ENCODE data around the gene ADGRB3. TPM values are rescaled to one million over a fixed set of nuclear protein-coding genes. Genes with fewer than 3 reads are reported as not detected.

Gene ADGRB3
- total RNA-seq, 3 donors from 2014 or later: 1.1 to 2.3 (median 1.2) TPM

- Histone ChIP-seq H3K4me3 (no peak overlapping the region), H3K27me3 (no peaks in the 10 kb centered on the region), H3K36me3 (no peaks in the 10 kb centered on the region), H3K27ac (no peak overlapping the region), H3K9me3 (no peaks in the 10 kb centered on the region), H3K4me1 (no peaks in the 10 kb centered on the region)
- DNase-seq (ENCODE audit: low spot score in 2 of 2): no peak
- TF ChIP-seq, protein P1, sequence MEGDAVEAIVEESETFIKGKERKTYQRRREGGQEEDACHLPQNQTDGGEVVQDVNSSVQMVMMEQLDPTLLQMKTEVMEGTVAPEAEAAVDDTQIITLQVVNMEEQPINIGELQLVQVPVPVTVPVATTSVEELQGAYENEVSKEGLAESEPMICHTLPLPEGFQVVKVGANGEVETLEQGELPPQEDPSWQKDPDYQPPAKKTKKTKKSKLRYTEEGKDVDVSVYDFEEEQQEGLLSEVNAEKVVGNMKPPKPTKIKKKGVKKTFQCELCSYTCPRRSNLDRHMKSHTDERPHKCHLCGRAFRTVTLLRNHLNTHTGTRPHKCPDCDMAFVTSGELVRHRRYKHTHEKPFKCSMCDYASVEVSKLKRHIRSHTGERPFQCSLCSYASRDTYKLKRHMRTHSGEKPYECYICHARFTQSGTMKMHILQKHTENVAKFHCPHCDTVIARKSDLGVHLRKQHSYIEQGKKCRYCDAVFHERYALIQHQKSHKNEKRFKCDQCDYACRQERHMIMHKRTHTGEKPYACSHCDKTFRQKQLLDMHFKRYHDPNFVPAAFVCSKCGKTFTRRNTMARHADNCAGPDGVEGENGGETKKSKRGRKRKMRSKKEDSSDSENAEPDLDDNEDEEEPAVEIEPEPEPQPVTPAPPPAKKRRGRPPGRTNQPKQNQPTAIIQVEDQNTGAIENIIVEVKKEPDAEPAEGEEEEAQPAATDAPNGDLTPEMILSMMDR (IDR thresholded peaks at IDR 0.05): no peak
- TF ChIP-seq POLR2AphosphoS5 (IDR thresholded peaks at IDR 0.05): no peak
- no peak for TF ChIP-seq POLR2A (IDR thresholded peaks at IDR 0.05)
- intact Hi-C loops (cut with DNase I; ENCODE audit: low total_unique reads): no loop called here
These were observed 123.5 kb downstream of the ADGRB3 start for GRCh38 chr6:68758559-68758958.

DNA sequence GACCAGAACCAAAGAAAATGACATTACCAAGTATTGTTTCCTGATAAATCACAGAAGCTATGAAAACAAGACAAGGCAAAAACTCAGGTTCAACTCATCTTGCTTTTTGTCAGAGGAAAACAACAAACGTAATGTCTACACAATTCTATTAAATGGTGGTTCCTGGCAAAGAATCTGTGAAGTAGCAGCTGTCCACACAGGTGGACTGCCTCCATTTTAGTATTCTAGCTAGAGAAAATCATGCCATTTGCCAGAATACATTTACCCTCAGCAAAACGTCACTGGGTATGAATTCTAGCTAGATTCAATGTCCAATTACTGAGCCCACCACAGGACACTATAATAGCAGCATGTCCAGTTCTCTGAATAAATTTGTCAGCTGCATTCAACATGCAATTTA lies 125.4 kb downstream of the ADGRB3 start:
- Histone ChIP-seq H3K9me3 (no peaks in the 10 kb centered on the region), H3K4me3 (no peak overlapping the region), H3K4me1 (no peaks in the 10 kb centered on the region), H3K27me3 (no peaks in the 10 kb centered on the region), H3K27ac (no peak overlapping the region), H3K36me3 (no peaks in the 10 kb centered on the region)
- no peak for DNase-seq (ENCODE audit: low spot score in 2 of 2)
- intact Hi-C loops (cut with DNase I; ENCODE audit: low total_unique reads): no loop called here
- TF ChIP-seq POLR2AphosphoS5 (IDR thresholded peaks at IDR 0.05) (no peak), POLR2A (IDR thresholded peaks at IDR 0.05) (no peak)
- TF ChIP-seq, protein P1 (IDR thresholded peaks at IDR 0.05): no peak

GRCh38 chr6:68760941-68761676 lies 126.0 kb downstream of the ADGRB3 start:
- Histone ChIP-seq H3K4me1 (no peaks in the 10 kb centered on the region), H3K9me3 (no peaks in the 10 kb centered on the region), H3K36me3 (no peaks in the 10 kb centered on the region), H3K4me3 (no peak overlapping the region), H3K27me3 (no peaks in the 10 kb centered on the region), H3K27ac (no peak overlapping the region)
- TF ChIP-seq, protein P1 (IDR thresholded peaks at IDR 0.05): no peak
- TF ChIP-seq POLR2AphosphoS5 (IDR thresholded peaks at IDR 0.05) (no peak), POLR2A (IDR thresholded peaks at IDR 0.05) (no peak)
- DNase-seq (ENCODE audit: low spot score in 2 of 2): no peak
- intact Hi-C loops (cut with DNase I; ENCODE audit: low total_unique reads): no loop called here

- no peak for DNase-seq (ENCODE audit: low spot score in 2 of 2)
- Histone ChIP-seq H3K4me1 (no peaks in the 10 kb centered on the region), H3K36me3 (no peaks in the 10 kb centered on the region), H3K27me3 (no peaks in the 10 kb centered on the region), H3K4me3 (no peak overlapping the region), H3K27ac (no peak overlapping the region), H3K9me3 (no peaks in the 10 kb centered on the region)
- TF ChIP-seq, protein P1 (IDR thresholded peaks at IDR 0.05): no peak
- TF ChIP-seq POLR2A (IDR thresholded peaks at IDR 0.05): no peak
- TF ChIP-seq POLR2AphosphoS5 (IDR thresholded peaks at IDR 0.05): no peak
- intact Hi-C loops (cut with DNase I; ENCODE audit: low total_unique reads): no loop called here
These were observed 126.9 kb downstream of the ADGRB3 start for GRCh38 chr6:68761985-68762384.

- Histone ChIP-seq H3K27me3 (no peaks in the 10 kb centered on the region), H3K9me3 (no peaks in the 10 kb centered on the region), H3K27ac (no peak overlapping the region), H3K4me3 (no peak overlapping the region), H3K4me1 (no peaks in the 10 kb centered on the region), H3K36me3 (no peaks in the 10 kb centered on the region)
- DNase-seq (ENCODE audit: low spot score in 2 of 2): no peak
- intact Hi-C loops (cut with DNase I; ENCODE audit: low total_unique reads): no loop called here
- TF ChIP-seq POLR2A (IDR thresholded peaks at IDR 0.05) (no peak), POLR2AphosphoS5 (IDR thresholded peaks at IDR 0.05) (no peak)
- TF ChIP-seq, protein P1 (IDR thresholded peaks at IDR 0.05): no peak
These were observed 136.3 kb downstream of the ADGRB3 start for GRCh38 chr6:68771426-68771825.

All from breast epithelium (tissue), 4 donors.